Colonic mucosa (tissue), 4 donors: ENCODE results near the gene SYCP1. TPM values are rescaled to one million over a fixed set of nuclear protein-coding genes. Genes with fewer than 3 reads are reported as not detected.

Experiments
- DNase-seq: peaks from one replicate; pipeline ENCODE4 v3.0.0-alpha.2; 2020
- H3K27ac ChIP-seq: fragments of 200-600 bp; one replicate; pipeline ENCODE4 v1.8.0; 2021
- H3K27me3 ChIP-seq: fragments of 200-600 bp; one replicate; pipeline ENCODE4 v1.8.0; 2021
- H3K36me3 ChIP-seq: fragments of 200-600 bp; one replicate; pipeline ENCODE4 v1.8.0; 2021
- H3K4me1 ChIP-seq: fragments of 200-600 bp; one replicate; pipeline ENCODE4 v1.8.0; 2021; ENCODE audit warnings: mild to moderate bottlenecking
- H3K4me3 ChIP-seq: fragments of 200-600 bp; one replicate; pipeline ENCODE4 v1.8.0; 2021
- H3K9ac ChIP-seq, 2 donors: one replicate each; pipeline ENCODE4 v1.7.0; 2013; ENCODE audit warnings: control low read depth in 2 of 2, low read depth in 2 of 2, low read length in 2 of 2
- H3K9me3 ChIP-seq: fragments of 200-600 bp; one replicate; pipeline ENCODE4 v1.8.0; 2021
- CTCF ChIP-seq: fragments of 200-600 bp; IDR thresholded peaks from one replicate; pipeline ENCODE4 v1.8.0; 2022; ENCODE audit warnings: antibody characterized with exemption, mild to moderate bottlenecking
- intact Hi-C: fragments of 100-400 bp; cut with DNase I; formaldehyde crosslinking; loops from one replicate; pipeline ENCODE4 v1.14.1; 2022
- total RNA-seq, 2 donors: library from RNA; stranded (reverse); fragmentation: NEBNext Ultra II Directional in 1 of 2; extraction: Animal tissue kit (Norgen Biotek cat#: 25700) in 1 of 2; gene quantifications; one replicate each; pipeline ENCODE4 v1.2.1, GENCODE V29; 2021
- donor health status: healthy.
- donor health status: DM: no; HTN: no; CAD: no.
- donor health status: DM: no; HTN: no; CAD: no.

SYCP1 gene
- total RNA-seq, 2 donors from 2014 or later = not detected

- no peaks in the 10 kb centered on the region for H3K4me1 ChIP-seq
- H3K27me3 ChIP-seq = no peaks in the 10 kb centered on the region
- H3K4me3 ChIP-seq = no peak overlapping the region
- H3K36me3 ChIP-seq = no peaks in the 10 kb centered on the region
- intact Hi-C loops = no loop called here
- no peak for TF ChIP-seq CTCF
- DNase-seq = no peak
- H3K27ac ChIP-seq = no peak overlapping the region
- H3K9ac ChIP-seq = no peak overlapping the region
- no peaks in the 10 kb centered on the region for H3K9me3 ChIP-seq
These were observed 122.2 kb downstream of the SYCP1 start for GRCh38 chr1:114976891-114977290.

- Histone ChIP-seq H3K4me3 (no peak overlapping the region), H3K36me3 (no peaks in the 10 kb centered on the region), H3K4me1 (no peaks in the 10 kb centered on the region), H3K9me3 (no peaks in the 10 kb centered on the region), H3K27ac (no peak overlapping the region), H3K9ac (no peak overlapping the region), H3K27me3 (no peaks in the 10 kb centered on the region)
- intact Hi-C loops = loop anchor here (2.0 kb wide), 1 partner anchor 133 kb away; no protein-coding TSS in a partner anchor
- TF ChIP-seq CTCF = peak; percentile 76
- peak; percentile 65 for DNase-seq
These were observed 124.7 kb downstream of the SYCP1 start for GRCh38 chr1:114979278-114979891.

GRCh38 chr1:114982251-114982650 lies 127.6 kb downstream of the SYCP1 start:
- Histone ChIP-seq H3K4me3 (no peak overlapping the region), H3K27me3 (no peaks in the 10 kb centered on the region), H3K9me3 (no peaks in the 10 kb centered on the region), H3K36me3 (no peaks in the 10 kb centered on the region), H3K4me1 (no peaks in the 10 kb centered on the region), H3K9ac (no peak overlapping the region), H3K27ac (no peak overlapping the region)
- TF ChIP-seq CTCF = no peak
- intact Hi-C loops = loop anchor here (5.0 kb wide), 1 partner anchor 60 kb away; no protein-coding TSS in a partner anchor
- DNase-seq = no peak

GRCh38 chr1:114986286-114986685 lies 131.6 kb downstream of the SYCP1 start:
- Histone ChIP-seq H3K9me3 (no peaks in the 10 kb centered on the region), H3K4me1 (no peaks in the 10 kb centered on the region), H3K27me3 (no peaks in the 10 kb centered on the region), H3K27ac (no peak overlapping the region), H3K9ac (no peak overlapping the region), H3K4me3 (no peak overlapping the region), H3K36me3 (no peaks in the 10 kb centered on the region)
- intact Hi-C loops = no loop called here
- DNase-seq = no peak
- TF ChIP-seq CTCF = no peak

GRCh38 chr1:114988095-114988494 lies 133.4 kb downstream of the SYCP1 start:
- H3K27ac ChIP-seq = no peak overlapping the region
- intact Hi-C loops = no loop called here
- DNase-seq = no peak

More at GRCh38 chr1:114988095-114988494, 133.4 kb downstream of the SYCP1 start:
- no peak overlapping the region for H3K4me3 ChIP-seq
- H3K4me1 ChIP-seq = no peaks in the 10 kb centered on the region
- no peaks in the 10 kb centered on the region for H3K27me3 ChIP-seq
- H3K9ac ChIP-seq = no peak overlapping the region
- no peaks in the 10 kb centered on the region for H3K36me3 ChIP-seq
- no peak for TF ChIP-seq CTCF
- H3K9me3 ChIP-seq = no peaks in the 10 kb centered on the region
